PC-3 (cell line): ENCODE results near the gene APOL1. TPM values are rescaled to one million over a fixed set of nuclear protein-coding genes. Genes with fewer than 3 reads are reported as not detected.
A peak's percentile ranks its signal among the peaks of the same experiment; 100 is the strongest.

Source experiments
- ATAC-seq: fragments of 200-7000 bp; cut with Tn5 transposase; 2 replicates; pipeline ENCODE4 v1.9.1; 2020; ENCODE audit warnings: mild to moderate bottlenecking, moderate library complexity
- BruUV-seq: library from RNA; stranded (reverse); fragments of 400-500 nt; replicated peaks from 2 replicates; lab custom pipeline; 2021; lab: Mats Ljungman, UMichigan
- CTCF ChIA-PET: fragments of 300-600 bp; sonication (Branson Sonifier 250); formaldehyde crosslinking; loops from one replicate; lab custom pipeline; 2022; ENCODE audit warnings: antibody characterized with exemption; lab: Charles Lee
- POLR2A ChIA-PET: fragments of 300-600 bp; sonication (Branson Sonifier 250); formaldehyde crosslinking; loops from one replicate; lab custom pipeline; 2022; ENCODE audit warnings: antibody characterized with exemption; ENCODE audit not compliant: unreplicated experiment; lab: Charles Lee
- DNase-seq: peaks from one replicate; pipeline ENCODE4 v3.0.0-alpha.2; 2015
- H2AFZ ChIP-seq: fragments of 300-600 bp; sonication (generic); 2 replicates; pipeline ENCODE4 v1.6.0; 2016; ENCODE audit warnings: antibody characterized with exemption, low read length
- H3F3A ChIP-seq: fragments of 300-600 bp; sonication (generic); one replicate; pipeline ENCODE4 v1.6.0; 2017; ENCODE audit warnings: antibody characterized with exemption, low read length, control low read depth, mild to moderate bottlenecking; ENCODE audit not compliant: unreplicated experiment
- H3K27ac ChIP-seq: fragments of 300-600 bp; sonication (generic); 2 replicates; pipeline ENCODE4 v1.5.1; 2016; ENCODE audit warnings: mild to moderate bottlenecking, low read length
- H3K27me3 ChIP-seq: fragments of 300-600 bp; sonication (generic); 2 replicates; pipeline ENCODE4 v1.6.1; 2016; ENCODE audit warnings: low read length, mixed read lengths
- H3K36me3 ChIP-seq: fragments of 300-600 bp; sonication (generic); 2 replicates; pipeline ENCODE4 v1.6.1; 2016; ENCODE audit warnings: low read depth, mixed run types, low read length, mixed read lengths
- H3K4me1 ChIP-seq: fragments of 300-600 bp; sonication (generic); 2 replicates; pipeline ENCODE4 v1.5.1; 2016; ENCODE audit warnings: low read length; ENCODE audit not compliant: insufficient read depth
- H3K4me2 ChIP-seq: fragments of 300-600 bp; sonication (generic); 2 replicates; pipeline ENCODE4 v1.6.0; 2016; ENCODE audit warnings: low read length
- H3K4me3 ChIP-seq: fragments of 300-600 bp; sonication (generic); 2 replicates; pipeline ENCODE4 v1.5.1; 2016; ENCODE audit warnings: mild to moderate bottlenecking, low read length, mixed read lengths
- H3K79me2 ChIP-seq: fragments of 300-600 bp; sonication (generic); 2 replicates; pipeline ENCODE4 v1.6.1; 2017; ENCODE audit warnings: low read length, mixed read lengths
- H3K9ac ChIP-seq: fragments of 300-600 bp; sonication (generic); 2 replicates; pipeline ENCODE4 v1.6.0; 2016; ENCODE audit warnings: mild to moderate bottlenecking, low read length
- H3K9me2 ChIP-seq: fragments of 300-600 bp; sonication (generic); replicated peaks from 2 replicates; pipeline ENCODE4 v1.6.1; 2016; ENCODE audit warnings: mixed run types, low read length, mixed read lengths
- H3K9me3 ChIP-seq: fragments of 300-600 bp; sonication (generic); 2 replicates; pipeline ENCODE4 v1.6.1; 2016; ENCODE audit warnings: low read length, mixed read lengths
- H4K20me1 ChIP-seq: fragments of 300-600 bp; sonication (generic); 2 replicates; pipeline ENCODE4 v1.6.1; 2016; ENCODE audit warnings: low read length, mixed read lengths
- EZH2 ChIP-seq: fragments of 300-600 bp; sonication (generic); IDR thresholded peaks from one replicate; pipeline ENCODE4 v1.6.1; 2017; ENCODE audit warnings: antibody characterized with exemption, mild to moderate bottlenecking, low read length; ENCODE audit not compliant: unreplicated experiment
- EZH2phosphoT487 ChIP-seq: fragments of 300-600 bp; sonication (generic); IDR thresholded peaks from 2 replicates; pipeline ENCODE4 v1.6.1; 2018; ENCODE audit warnings: mild to moderate bottlenecking, antibody characterized with exemption, low read length, borderline replicate concordance
- intact Hi-C: fragments of 100-400 bp; cut with micrococcal nuclease; formaldehyde crosslinking; loops from 2 replicates; pipeline ENCODE4 v1.9.0; 2023
- total RNA-seq: library from RNA; depleted of rRNA; stranded (reverse); fragments of >200 nt; gene quantifications from 2 replicates; pipeline ENCODE4 v1.2.3, GENCODE V29; 2014
- TF ChIP-seq, protein P1 (sequence below): fragments of 300-600 bp; sonication (generic); conservative IDR thresholded peaks from 2 replicates; pipeline ENCODE4 v1.5.1; 2017; ENCODE audit warnings: antibody characterized with exemption, low read depth, mild to moderate bottlenecking, low read length

APOL1 gene
- total RNA-seq, 1 experiment from 2014 or later = not detected

DNA sequence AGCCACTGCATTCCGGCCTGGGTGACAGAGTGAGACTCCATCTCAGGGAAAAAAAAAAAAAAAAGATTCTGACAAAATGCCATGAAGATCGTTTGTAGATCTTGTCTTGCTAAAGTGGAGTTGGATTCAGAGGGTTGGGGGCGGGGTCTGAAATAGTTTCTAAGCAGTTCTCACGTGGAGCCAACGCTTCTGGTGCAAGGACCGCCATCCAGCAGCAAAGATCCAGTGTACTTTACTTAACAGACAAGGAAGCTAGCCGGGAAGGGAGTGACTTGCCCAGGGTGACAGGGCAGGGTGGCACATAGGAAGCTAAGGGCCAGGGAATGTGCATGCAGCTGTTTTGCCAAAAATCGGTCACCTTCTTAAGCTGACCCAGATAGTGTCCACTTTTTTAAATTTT is 27.4 kb downstream of the APOL1 start:
- no peak overlapping the region for H3K27ac ChIP-seq
- H2AFZ ChIP-seq = no peak overlapping the region
- intact Hi-C loops = no loop called here
- peaks cover 35% of the 10 kb centered on the region for H3K36me3 ChIP-seq
- no peak for TF ChIP-seq EZH2
- no peak for TF ChIP-seq EZH2phosphoT487
- TF ChIP-seq, protein P1, sequence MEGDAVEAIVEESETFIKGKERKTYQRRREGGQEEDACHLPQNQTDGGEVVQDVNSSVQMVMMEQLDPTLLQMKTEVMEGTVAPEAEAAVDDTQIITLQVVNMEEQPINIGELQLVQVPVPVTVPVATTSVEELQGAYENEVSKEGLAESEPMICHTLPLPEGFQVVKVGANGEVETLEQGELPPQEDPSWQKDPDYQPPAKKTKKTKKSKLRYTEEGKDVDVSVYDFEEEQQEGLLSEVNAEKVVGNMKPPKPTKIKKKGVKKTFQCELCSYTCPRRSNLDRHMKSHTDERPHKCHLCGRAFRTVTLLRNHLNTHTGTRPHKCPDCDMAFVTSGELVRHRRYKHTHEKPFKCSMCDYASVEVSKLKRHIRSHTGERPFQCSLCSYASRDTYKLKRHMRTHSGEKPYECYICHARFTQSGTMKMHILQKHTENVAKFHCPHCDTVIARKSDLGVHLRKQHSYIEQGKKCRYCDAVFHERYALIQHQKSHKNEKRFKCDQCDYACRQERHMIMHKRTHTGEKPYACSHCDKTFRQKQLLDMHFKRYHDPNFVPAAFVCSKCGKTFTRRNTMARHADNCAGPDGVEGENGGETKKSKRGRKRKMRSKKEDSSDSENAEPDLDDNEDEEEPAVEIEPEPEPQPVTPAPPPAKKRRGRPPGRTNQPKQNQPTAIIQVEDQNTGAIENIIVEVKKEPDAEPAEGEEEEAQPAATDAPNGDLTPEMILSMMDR = no peak
- H3K9me2 ChIP-seq = no peaks in the 10 kb centered on the region
- no peaks in the 10 kb centered on the region for H3K27me3 ChIP-seq
- BruUV-seq = no TSS peak
- ATAC-seq (no peak), DNase-seq (no peak)
- H3K9ac ChIP-seq = no peak overlapping the region
- H3K4me2 ChIP-seq = no peak overlapping the region
- ChIA-PET CTCF (interaction anchor here (0.7 kb wide), 1 partner anchor 124 kb away, joined by 5 read pairs; no protein-coding TSS in a partner anchor), POLR2A (no interaction called here)
- H3K9me3 ChIP-seq = no peaks in the 10 kb centered on the region
- H4K20me1 ChIP-seq = no peaks in the 10 kb centered on the region
- no peaks in the 10 kb centered on the region for H3F3A ChIP-seq
- no peaks in the 10 kb centered on the region for H3K79me2 ChIP-seq
- H3K4me1 ChIP-seq = no peaks in the 10 kb centered on the region
- H3K4me3 ChIP-seq = no peak overlapping the region

GRCh38 chr22:36281781-36282327 is 28.9 kb downstream of the APOL1 start:
- CTCF ChIA-PET = no interaction called here
- Histone ChIP-seq H3K4me2 (no peak overlapping the region), H3K27ac (no peak overlapping the region), H3K36me3 (peaks cover 48% of the 10 kb centered on the region), H3K4me3 (no peak overlapping the region), H3F3A (no peaks in the 10 kb centered on the region), H3K4me1 (no peaks in the 10 kb centered on the region), H3K27me3 (no peaks in the 10 kb centered on the region), H3K9ac (no peak overlapping the region), H3K9me3 (no peaks in the 10 kb centered on the region), H3K79me2 (no peaks in the 10 kb centered on the region), H4K20me1 (no peaks in the 10 kb centered on the region), H3K9me2 (no peaks in the 10 kb centered on the region), H2AFZ (no peak overlapping the region)
- intact Hi-C loops = no loop called here
- POLR2A ChIA-PET = no interaction called here
- TF ChIP-seq EZH2phosphoT487 = no peak
- TF ChIP-seq EZH2 = no peak
- TF ChIP-seq, protein P1 = no peak
- TSS peak; percentile 64 for BruUV-seq
- ATAC-seq (no peak), DNase-seq (no peak)

GRCh38 chr22:36282328-36282831 is 29.4 kb downstream of the APOL1 start:
- no peak overlapping the region for H3K4me2 ChIP-seq
- CTCF ChIA-PET = no interaction called here
- H3F3A ChIP-seq = no peaks in the 10 kb centered on the region
- H3K4me3 ChIP-seq = no peak overlapping the region
- POLR2A ChIA-PET = no interaction called here
- H3K4me1 ChIP-seq = no peaks in the 10 kb centered on the region
- no peaks in the 10 kb centered on the region for H3K27me3 ChIP-seq
- no peaks in the 10 kb centered on the region for H3K9me3 ChIP-seq
- H3K79me2 ChIP-seq = no peaks in the 10 kb centered on the region
- H3K36me3 ChIP-seq = peaks cover 52% of the 10 kb centered on the region
- no peak for TF ChIP-seq EZH2phosphoT487
- TF ChIP-seq EZH2 = no peak
- TF ChIP-seq, protein P1 = no peak
- DNase-seq = no peak
- H2AFZ ChIP-seq = no peak overlapping the region
- no peak for ATAC-seq
- H3K27ac ChIP-seq = no peak overlapping the region
- H4K20me1 ChIP-seq = no peaks in the 10 kb centered on the region
- BruUV-seq = no TSS peak
- intact Hi-C loops = no loop called here
- H3K9me2 ChIP-seq = no peaks in the 10 kb centered on the region
- no peak overlapping the region for H3K9ac ChIP-seq
